ENCODE data around the gene KLK15.

Gene KLK15
- 0 to 0.07 (median 0) reads per million in 9 experiments for total RNA-seq

GRCh38 chr19:50833117-50833801, at the start of gene KLK15:
KLK15 (minus strand) TSS chr19:50833574; CDS start chr19:50831492, 2,082 bp downstream.
- DNase-seq (no peak), ATAC-seq (replicated peaks) (no peak)
- Mint-ChIP-seq H3K9me3 (no peaks in the 10 kb centered on the region), H3K27ac (no peak within 1 kb of the TSS), H3K36me3 (ENCODE audit: insufficient read depth) (peaks cover 4% of the 10 kb centered on the region), H3K27me3 (peaks cover 64 to 77% of the 10 kb centered on the region in 2 donors), H3K4me1 (ENCODE audit: low read depth in 2 of 2) (peaks cover 11 to 13% of the 10 kb centered on the region in 2 donors), H3K4me3 (no peak within 1 kb of the TSS)

- Mint-ChIP-seq H3K4me3 (no peak overlapping the region), H3K9me3 (no peaks in the 10 kb centered on the region), H3K4me1 (ENCODE audit: low read depth in 2 of 2) (no peaks in the 10 kb centered on the region), H3K27me3 (peaks cover 79 to 82% of the 10 kb centered on the region in 2 donors), H3K27ac (no peak overlapping the region), H3K36me3 (ENCODE audit: insufficient read depth) (no peaks in the 10 kb centered on the region)
- no peak for DNase-seq
- no peak for ATAC-seq (replicated peaks)
Measured at GRCh38 chr19:50882188-50882587, 48.8 kb upstream of the KLK15 start.

GRCh38 chr19:50880241-50880640, 46.9 kb upstream of the KLK15 start:
- H3K4me1 Mint-ChIP-seq (ENCODE audit: low read depth in 2 of 2) = no peaks in the 10 kb centered on the region
- H3K27me3 Mint-ChIP-seq = peaks cover 61 to 62% of the 10 kb centered on the region in 2 donors
- no peak for ATAC-seq (replicated peaks)
- no peak overlapping the region for H3K27ac Mint-ChIP-seq
- no peaks in the 10 kb centered on the region for H3K9me3 Mint-ChIP-seq
- no peaks in the 10 kb centered on the region for H3K36me3 Mint-ChIP-seq (ENCODE audit: insufficient read depth)
- no peak for DNase-seq
- no peak overlapping the region for H3K4me3 Mint-ChIP-seq

- H3K27ac Mint-ChIP-seq = no peak overlapping the region
- ATAC-seq (replicated peaks) (no peak), DNase-seq (no peak)
- no peaks in the 10 kb centered on the region for H3K9me3 Mint-ChIP-seq
- no peak overlapping the region for H3K4me3 Mint-ChIP-seq
- H3K27me3 Mint-ChIP-seq = peaks cover 51 to 53% of the 10 kb centered on the region in 2 donors
- H3K4me1 Mint-ChIP-seq (ENCODE audit: low read depth in 2 of 2) = no peaks in the 10 kb centered on the region
- H3K36me3 Mint-ChIP-seq (ENCODE audit: insufficient read depth) = no peaks in the 10 kb centered on the region
Measured at GRCh38 chr19:50878851-50879250, 45.5 kb upstream of the KLK15 start.

- peaks cover 3% of the 10 kb centered on the region for H3K36me3 Mint-ChIP-seq (ENCODE audit: insufficient read depth)
- ATAC-seq (replicated peaks) (no peak), DNase-seq (no peak)
- H3K27ac Mint-ChIP-seq = no peak overlapping the region
- H3K27me3 Mint-ChIP-seq = peaks cover 42 to 46% of the 10 kb centered on the region in 2 donors
- H3K4me1 Mint-ChIP-seq (ENCODE audit: low read depth in 2 of 2) = no peaks in the 10 kb centered on the region
- H3K4me3 Mint-ChIP-seq = no peak overlapping the region
- H3K9me3 Mint-ChIP-seq = no peaks in the 10 kb centered on the region
Measured at GRCh38 chr19:50877338-50877737, 44.0 kb upstream of the KLK15 start.

- DNase-seq (no peak), ATAC-seq (replicated peaks) (no peak)
- no peaks in the 10 kb centered on the region for H3K4me1 Mint-ChIP-seq (ENCODE audit: low read depth in 2 of 2)
- H3K27ac Mint-ChIP-seq = no peak overlapping the region
- H3K36me3 Mint-ChIP-seq (ENCODE audit: insufficient read depth) = peaks cover 3% of the 10 kb centered on the region
- peaks cover 39 to 45% of the 10 kb centered on the region in 2 donors for H3K27me3 Mint-ChIP-seq
- H3K9me3 Mint-ChIP-seq = no peaks in the 10 kb centered on the region
- no peak overlapping the region for H3K4me3 Mint-ChIP-seq
Measured at GRCh38 chr19:50876456-50876855, 43.1 kb upstream of the KLK15 start.

GRCh38 chr19:50875795-50876422, 42.5 kb upstream of the KLK15 start:
- DNase-seq (no peak), ATAC-seq (replicated peaks) (no peak)
- Mint-ChIP-seq H3K4me1 (ENCODE audit: low read depth in 2 of 2) (no peaks in the 10 kb centered on the region), H3K27me3 (peaks cover 39 to 45% of the 10 kb centered on the region in 2 donors), H3K9me3 (no peaks in the 10 kb centered on the region), H3K27ac (no peak overlapping the region), H3K4me3 (no peak overlapping the region), H3K36me3 (ENCODE audit: insufficient read depth) (peaks cover 3% of the 10 kb centered on the region)

- Mint-ChIP-seq H3K9me3 (no peaks in the 10 kb centered on the region), H3K36me3 (ENCODE audit: insufficient read depth) (peaks cover 3% of the 10 kb centered on the region), H3K27ac (no peak overlapping the region), H3K27me3 (peaks cover 26 to 45% of the 10 kb centered on the region in 2 donors), H3K4me3 (no peak overlapping the region), H3K4me1 (ENCODE audit: low read depth in 2 of 2) (no peaks in the 10 kb centered on the region)
- DNase-seq (no peak), ATAC-seq (replicated peaks) (no peak)
Measured at GRCh38 chr19:50874211-50874610, 40.8 kb upstream of the KLK15 start.

GRCh38 chr19:50873056-50873455, 39.7 kb upstream of the KLK15 start, which contains the start of gene KLK2:
KLK2 (plus strand) TSS chr19:50873439; CDS start chr19:50873474, 35 bp downstream.
- no peak within 1 kb of the TSS for H3K27ac Mint-ChIP-seq
- no peaks in the 10 kb centered on the region for H3K4me1 Mint-ChIP-seq (ENCODE audit: low read depth in 2 of 2)
- DNase-seq (no peak), ATAC-seq (replicated peaks) (no peak)
- H3K36me3 Mint-ChIP-seq (ENCODE audit: insufficient read depth) = peaks cover 3% of the 10 kb centered on the region
- no peak within 1 kb of the TSS for H3K4me3 Mint-ChIP-seq
- H3K9me3 Mint-ChIP-seq = no peaks in the 10 kb centered on the region
- H3K27me3 Mint-ChIP-seq = peaks cover 26 to 44% of the 10 kb centered on the region in 2 donors

- no peak overlapping the region for H3K4me3 Mint-ChIP-seq
- H3K4me1 Mint-ChIP-seq (ENCODE audit: low read depth in 2 of 2) = no peaks in the 10 kb centered on the region
- H3K36me3 Mint-ChIP-seq (ENCODE audit: insufficient read depth) = peaks cover 3% of the 10 kb centered on the region
- no peak overlapping the region for H3K27ac Mint-ChIP-seq
- no peaks in the 10 kb centered on the region for H3K9me3 Mint-ChIP-seq
- H3K27me3 Mint-ChIP-seq = peaks cover 43 to 61% of the 10 kb centered on the region in 2 donors
- DNase-seq (no peak), ATAC-seq (replicated peaks) (no peak)
Measured at GRCh38 chr19:50870417-50871089, 37.2 kb upstream of the KLK15 start.

GRCh38 chr19:50869479-50869878, 36.1 kb upstream of the KLK15 start:
- H3K36me3 Mint-ChIP-seq (ENCODE audit: insufficient read depth) = peaks cover 3% of the 10 kb centered on the region
- peaks cover 52 to 61% of the 10 kb centered on the region in 2 donors for H3K27me3 Mint-ChIP-seq
- no peak overlapping the region for H3K27ac Mint-ChIP-seq
- DNase-seq = no peak
- ATAC-seq (replicated peaks) = no peak
- no peaks in the 10 kb centered on the region for H3K4me1 Mint-ChIP-seq (ENCODE audit: low read depth in 2 of 2)
- no peaks in the 10 kb centered on the region for H3K9me3 Mint-ChIP-seq
- H3K4me3 Mint-ChIP-seq = no peak overlapping the region

- no peak overlapping the region for H3K27ac Mint-ChIP-seq
- H3K27me3 Mint-ChIP-seq = peaks cover 64 to 73% of the 10 kb centered on the region in 2 donors
- no peak overlapping the region for H3K4me3 Mint-ChIP-seq
- DNase-seq (no peak), ATAC-seq (replicated peaks) (no peak)
- H3K9me3 Mint-ChIP-seq = no peaks in the 10 kb centered on the region
- H3K36me3 Mint-ChIP-seq (ENCODE audit: insufficient read depth) = no peaks in the 10 kb centered on the region
- H3K4me1 Mint-ChIP-seq (ENCODE audit: low read depth in 2 of 2) = no peaks in the 10 kb centered on the region
Measured at GRCh38 chr19:50861496-50862286, 28.3 kb upstream of the KLK15 start.

- DNase-seq (no peak), ATAC-seq (replicated peaks) (no peak)
- H3K36me3 Mint-ChIP-seq (ENCODE audit: insufficient read depth) = no peaks in the 10 kb centered on the region
- no peak overlapping the region for H3K27ac Mint-ChIP-seq
- H3K4me1 Mint-ChIP-seq (ENCODE audit: low read depth in 2 of 2) = no peaks in the 10 kb centered on the region
- H3K9me3 Mint-ChIP-seq = no peaks in the 10 kb centered on the region
- no peak overlapping the region for H3K4me3 Mint-ChIP-seq
- peaks cover 64 to 73% of the 10 kb centered on the region in 2 donors for H3K27me3 Mint-ChIP-seq
Measured at GRCh38 chr19:50861010-50861409, 27.6 kb upstream of the KLK15 start.

All from effector memory CD8-positive, alpha-beta T cell (primary cell).